ENCODE measurements around the gene ADARB1. TPM values are rescaled to one million over a fixed set of nuclear protein-coding genes. Genes with fewer than 3 reads are reported as not detected.
A peak's percentile ranks its signal among the peaks of the same experiment; 100 is the strongest.

Gene ADARB1
- total RNA-seq, 1 donor from 2014 or later = 14.5 TPM

- no peak for DNase-seq (ENCODE audit: low spot score)
- peak overlapping the region; percentile 93 for H3K4me3 Mint-ChIP-seq (ENCODE audit: unreplicated experiment)
- no peak overlapping the region for H3K27ac Mint-ChIP-seq (ENCODE audit: unreplicated experiment)
- H3K9me3 Mint-ChIP-seq (ENCODE audit: unreplicated experiment) = no peaks in the 10 kb centered on the region
- TF ChIP-seq CTCF (IDR thresholded peaks at IDR 0.05; ENCODE audit: unreplicated experiment) = no peak
- peaks cover 11% of the 10 kb centered on the region for H3K27me3 Mint-ChIP-seq (ENCODE audit: unreplicated experiment)
- peaks cover 4% of the 10 kb centered on the region for H3K36me3 Mint-ChIP-seq (ENCODE audit: low read depth, unreplicated experiment)
- peaks cover 14% of the 10 kb centered on the region for H3K4me1 Mint-ChIP-seq (ENCODE audit: unreplicated experiment)
These were observed 1.9 kb downstream of the ADARB1 start for GRCh38 chr21:45076245-45076711.

GRCh38 chr21:45078371-45078770, 4.0 kb downstream of the ADARB1 start:
- Mint-ChIP-seq H3K27me3 (ENCODE audit: unreplicated experiment) (peaks cover 8% of the 10 kb centered on the region), H3K4me1 (ENCODE audit: unreplicated experiment) (peaks cover 21% of the 10 kb centered on the region), H3K27ac (ENCODE audit: unreplicated experiment) (no peak overlapping the region), H3K4me3 (ENCODE audit: unreplicated experiment) (no peak overlapping the region), H3K9me3 (ENCODE audit: unreplicated experiment) (no peaks in the 10 kb centered on the region), H3K36me3 (ENCODE audit: low read depth, unreplicated experiment) (peaks cover 3% of the 10 kb centered on the region)
- no peak for TF ChIP-seq CTCF (IDR thresholded peaks at IDR 0.05; ENCODE audit: unreplicated experiment)
- DNase-seq (ENCODE audit: low spot score) = no peak

- no peak for DNase-seq (ENCODE audit: low spot score)
- no peak overlapping the region for H3K27ac Mint-ChIP-seq (ENCODE audit: unreplicated experiment)
- H3K27me3 Mint-ChIP-seq (ENCODE audit: unreplicated experiment) = peaks cover 5% of the 10 kb centered on the region
- H3K4me3 Mint-ChIP-seq (ENCODE audit: unreplicated experiment) = no peak overlapping the region
- no peaks in the 10 kb centered on the region for H3K36me3 Mint-ChIP-seq (ENCODE audit: low read depth, unreplicated experiment)
- H3K9me3 Mint-ChIP-seq (ENCODE audit: unreplicated experiment) = no peaks in the 10 kb centered on the region
- no peak for TF ChIP-seq CTCF (IDR thresholded peaks at IDR 0.05; ENCODE audit: unreplicated experiment)
- H3K4me1 Mint-ChIP-seq (ENCODE audit: unreplicated experiment) = peaks cover 17% of the 10 kb centered on the region
These were observed 4.5 kb downstream of the ADARB1 start for GRCh38 chr21:45078877-45079281.

GRCh38 chr21:45079351-45079750, 5.0 kb downstream of the ADARB1 start:
- no peaks in the 10 kb centered on the region for H3K9me3 Mint-ChIP-seq (ENCODE audit: unreplicated experiment)
- H3K4me3 Mint-ChIP-seq (ENCODE audit: unreplicated experiment) = no peak overlapping the region
- H3K36me3 Mint-ChIP-seq (ENCODE audit: low read depth, unreplicated experiment) = no peaks in the 10 kb centered on the region
- no peak overlapping the region for H3K27ac Mint-ChIP-seq (ENCODE audit: unreplicated experiment)
- DNase-seq (ENCODE audit: low spot score) = no peak
- TF ChIP-seq CTCF (IDR thresholded peaks at IDR 0.05; ENCODE audit: unreplicated experiment) = no peak
- H3K4me1 Mint-ChIP-seq (ENCODE audit: unreplicated experiment) = peaks cover 17% of the 10 kb centered on the region
- peaks cover 5% of the 10 kb centered on the region for H3K27me3 Mint-ChIP-seq (ENCODE audit: unreplicated experiment)

GRCh38 chr21:45080232-45080631, 5.9 kb downstream of the ADARB1 start:
- peaks cover 5% of the 10 kb centered on the region for H3K27me3 Mint-ChIP-seq (ENCODE audit: unreplicated experiment)
- H3K27ac Mint-ChIP-seq (ENCODE audit: unreplicated experiment) = no peak overlapping the region
- TF ChIP-seq CTCF (IDR thresholded peaks at IDR 0.05; ENCODE audit: unreplicated experiment) = no peak
- no peaks in the 10 kb centered on the region for H3K9me3 Mint-ChIP-seq (ENCODE audit: unreplicated experiment)
- H3K36me3 Mint-ChIP-seq (ENCODE audit: low read depth, unreplicated experiment) = no peaks in the 10 kb centered on the region
- H3K4me3 Mint-ChIP-seq (ENCODE audit: unreplicated experiment) = no peak overlapping the region
- H3K4me1 Mint-ChIP-seq (ENCODE audit: unreplicated experiment) = peaks cover 20% of the 10 kb centered on the region
- DNase-seq (ENCODE audit: low spot score) = no peak

All from endothelial cell (in vitro differentiated cells).